Skeletal muscle satellite cell (primary cell): ENCODE results near the gene CMIP.

Experiments
- H3K27me3 ChIP-seq: 2 replicates; pipeline ENCODE4 v1.7.0; 2013; ENCODE audit warnings: low read length; ENCODE audit not compliant: control insufficient read depth, insufficient read depth
- H3K36me3 ChIP-seq: 2 replicates; pipeline ENCODE4 v1.7.0; 2013; ENCODE audit warnings: mild to moderate bottlenecking, control low read depth, low read length; ENCODE audit not compliant: insufficient read depth
- H3K4me1 ChIP-seq: 2 replicates; pipeline ENCODE4 v1.7.0; 2013; ENCODE audit warnings: low read length; ENCODE audit not compliant: control insufficient read depth, insufficient read depth
- H3K4me2 ChIP-seq: 2 replicates; pipeline ENCODE4 v1.7.0; 2013; ENCODE audit warnings: mild to moderate bottlenecking, low read length
- H3K4me3 ChIP-seq: 2 replicates; pipeline ENCODE4 v1.7.0; 2013; ENCODE audit warnings: low read length
- H3K9ac ChIP-seq: 2 replicates; pipeline ENCODE4 v1.7.0; 2013; ENCODE audit warnings: mild to moderate bottlenecking, low read depth, low read length, moderate library complexity
- H3K9me3 ChIP-seq: replicated peaks from 2 replicates; pipeline ENCODE4 v1.7.0; 2013; ENCODE audit warnings: mild to moderate bottlenecking, control low read depth, low read length

Gene CMIP

DNA sequence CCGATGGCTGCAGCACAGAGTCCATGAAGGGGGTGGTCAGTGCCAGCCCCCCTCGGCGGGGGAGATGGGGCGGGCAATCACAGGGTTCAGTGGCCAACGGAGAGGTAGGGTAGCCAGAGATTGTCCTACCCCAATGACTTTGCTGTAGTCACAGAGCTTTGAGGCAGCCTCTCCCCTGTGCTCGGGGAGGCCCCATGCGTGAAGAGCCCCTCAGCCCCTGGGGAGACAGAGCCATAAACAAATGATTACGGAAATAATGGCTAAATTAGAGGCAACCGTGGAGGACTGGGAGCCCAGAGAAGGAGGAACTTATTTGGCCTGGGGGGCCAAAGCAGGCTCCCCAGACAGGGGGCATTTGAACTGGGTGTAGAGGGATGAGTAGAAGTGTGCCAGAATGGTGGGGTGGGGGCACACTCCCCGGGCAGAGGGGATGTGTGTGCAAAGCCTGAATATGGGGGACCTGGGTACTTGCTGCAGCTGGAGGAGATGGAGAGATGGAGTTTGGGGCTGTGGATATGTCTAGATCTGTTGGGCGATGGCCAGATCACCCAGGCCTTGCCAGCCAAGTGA, 164.8 kb downstream of the CMIP start:
- no peaks in the 10 kb centered on the region for H3K36me3 ChIP-seq
- peaks cover 38% of the 10 kb centered on the region for H3K4me1 ChIP-seq
- H3K9ac ChIP-seq = peak overlapping the region; percentile 8
- H3K4me3 ChIP-seq = no peak overlapping the region
- no peaks in the 10 kb centered on the region for H3K27me3 ChIP-seq
- H3K4me2 ChIP-seq = no peak overlapping the region
- H3K9me3 ChIP-seq = no peaks in the 10 kb centered on the region

GRCh38 chr16:81610144-81610842, 165.7 kb downstream of the CMIP start:
- no peaks in the 10 kb centered on the region for H3K27me3 ChIP-seq
- H3K4me3 ChIP-seq = no peak overlapping the region
- no peaks in the 10 kb centered on the region for H3K9me3 ChIP-seq
- H3K4me1 ChIP-seq = peaks cover 29% of the 10 kb centered on the region
- no peaks in the 10 kb centered on the region for H3K36me3 ChIP-seq
- peak overlapping the region; percentile 55 for H3K4me2 ChIP-seq
- no peak overlapping the region for H3K9ac ChIP-seq

DNA sequence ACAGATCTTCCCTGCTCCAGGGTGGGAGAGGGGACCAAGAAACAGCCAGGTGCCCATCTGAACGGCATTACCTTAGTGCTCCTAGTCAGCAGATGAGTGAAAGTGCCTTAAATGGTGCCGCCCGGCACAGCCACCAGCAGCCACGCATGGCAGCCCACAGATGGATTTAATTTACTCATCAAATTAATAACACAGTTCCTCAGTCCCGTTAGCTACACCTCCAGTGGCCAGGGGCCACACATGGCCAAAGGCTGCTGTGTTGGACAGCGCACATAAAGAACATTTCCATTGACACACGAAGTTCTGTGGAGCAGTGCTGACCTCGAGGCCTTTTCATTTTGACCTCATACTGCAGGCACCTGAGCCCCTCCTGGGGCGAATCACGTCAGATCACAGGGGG, 166.3 kb downstream of the CMIP start:
- H3K36me3 ChIP-seq = no peaks in the 10 kb centered on the region
- H3K4me1 ChIP-seq = peaks cover 26% of the 10 kb centered on the region

DNA sequence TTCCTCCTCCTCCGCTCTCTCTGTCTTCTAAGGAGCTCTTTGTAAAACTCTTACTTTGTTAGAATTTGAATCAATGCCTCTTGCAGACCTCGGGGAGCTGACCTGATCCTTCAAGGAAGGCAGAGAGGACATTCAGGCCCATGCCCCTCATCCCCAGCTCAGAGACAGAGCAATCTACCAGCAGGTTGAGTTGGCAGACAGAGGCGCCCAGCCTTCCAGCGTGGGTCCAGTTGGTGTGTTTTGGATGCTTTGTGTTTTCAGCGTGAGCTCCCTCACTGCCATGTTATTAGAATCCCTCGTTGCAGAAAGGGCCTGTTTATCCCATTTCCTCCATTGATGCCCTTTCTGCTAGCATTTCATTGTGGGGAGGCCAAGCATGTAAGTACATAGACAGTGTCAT, 167.1 kb downstream of the CMIP start:
- H3K4me2 ChIP-seq = no peak overlapping the region
- no peak overlapping the region for H3K9ac ChIP-seq
- H3K9me3 ChIP-seq = no peaks in the 10 kb centered on the region
- peaks cover 30% of the 10 kb centered on the region for H3K4me1 ChIP-seq
- H3K4me3 ChIP-seq = no peak overlapping the region
- H3K27me3 ChIP-seq = no peaks in the 10 kb centered on the region
- no peaks in the 10 kb centered on the region for H3K36me3 ChIP-seq

More for the DNA sequence above, 166.3 kb downstream of the CMIP start:
- Histone ChIP-seq H3K9me3 (no peaks in the 10 kb centered on the region), H3K4me3 (no peak overlapping the region), H3K9ac (no peak overlapping the region), H3K27me3 (no peaks in the 10 kb centered on the region), H3K4me2 (no peak overlapping the region)

GRCh38 chr16:81612351-81613163, 167.9 kb downstream of the CMIP start:
- H3K4me1 ChIP-seq = peaks cover 32% of the 10 kb centered on the region
- no peaks in the 10 kb centered on the region for H3K36me3 ChIP-seq

DNA sequence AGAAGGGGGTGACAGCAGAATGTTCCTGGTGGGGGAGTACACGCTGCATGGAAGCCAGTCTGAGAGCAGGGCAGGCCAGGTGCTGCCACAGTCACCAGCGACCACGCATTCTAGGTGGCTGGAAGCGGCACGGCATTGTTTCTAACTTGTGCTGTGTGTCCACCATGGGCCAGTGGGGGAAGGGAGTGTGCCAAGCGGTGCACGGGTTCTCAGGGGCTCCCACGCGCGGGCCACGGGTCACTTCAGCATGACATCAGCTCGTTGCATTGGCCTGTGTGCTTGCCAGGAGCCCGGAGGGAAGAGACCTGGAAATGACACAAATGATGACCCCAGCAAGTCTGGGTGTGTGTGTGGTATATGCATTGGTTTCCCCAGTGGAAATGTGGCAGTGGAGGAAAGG, 169.6 kb downstream of the CMIP start:
- Histone ChIP-seq H3K4me3 (no peak overlapping the region), H3K4me2 (no peak overlapping the region), H3K36me3 (no peaks in the 10 kb centered on the region), H3K4me1 (peaks cover 21% of the 10 kb centered on the region), H3K9me3 (no peaks in the 10 kb centered on the region), H3K9ac (no peak overlapping the region), H3K27me3 (no peaks in the 10 kb centered on the region)

More at GRCh38 chr16:81612351-81613163, 167.9 kb downstream of the CMIP start:
- Histone ChIP-seq H3K9me3 (no peaks in the 10 kb centered on the region), H3K9ac (no peak overlapping the region), H3K4me2 (no peak overlapping the region), H3K4me3 (no peak overlapping the region), H3K27me3 (no peaks in the 10 kb centered on the region)

DNA sequence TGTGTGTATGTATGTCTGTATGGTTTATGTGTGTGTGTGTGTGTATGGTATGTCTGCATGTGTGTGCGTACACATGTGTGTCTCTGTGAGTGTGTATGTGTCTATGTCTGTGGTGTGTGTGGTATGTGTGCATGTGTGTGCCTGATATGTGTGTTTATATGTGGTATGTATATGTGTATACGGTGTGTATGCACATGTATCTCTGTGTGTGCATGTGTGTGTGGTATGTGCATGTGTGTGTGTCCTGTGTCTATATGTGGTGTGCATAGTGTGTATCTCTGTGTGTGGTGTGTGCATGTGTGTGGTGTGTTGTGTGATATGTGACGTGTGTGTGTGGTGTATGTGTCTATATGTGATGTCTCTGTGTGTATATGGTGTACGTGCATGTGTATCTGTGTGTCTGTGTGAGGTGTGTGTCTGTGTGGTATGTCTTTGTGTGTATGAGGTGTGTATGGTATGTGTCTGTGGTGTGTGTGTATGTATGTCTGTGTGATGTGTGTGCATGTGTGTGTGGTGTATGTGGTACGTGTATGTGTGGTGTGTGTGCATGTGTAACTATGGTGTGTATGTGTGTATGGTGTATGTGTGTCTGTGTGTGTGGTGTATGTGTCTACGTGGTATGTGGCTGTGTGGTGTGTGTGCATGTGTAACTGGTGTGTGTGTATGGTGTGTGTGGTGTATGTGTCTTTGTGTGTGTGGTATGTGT, 170.2 kb downstream of the CMIP start:
- peaks cover 15% of the 10 kb centered on the region for H3K4me1 ChIP-seq
- no peaks in the 10 kb centered on the region for H3K27me3 ChIP-seq
- no peaks in the 10 kb centered on the region for H3K36me3 ChIP-seq
- H3K9ac ChIP-seq = no peak overlapping the region
- no peak overlapping the region for H3K4me3 ChIP-seq
- H3K4me2 ChIP-seq = no peak overlapping the region
- no peaks in the 10 kb centered on the region for H3K9me3 ChIP-seq

GRCh38 chr16:81615411-81615810, 170.8 kb downstream of the CMIP start:
- Histone ChIP-seq H3K36me3 (no peaks in the 10 kb centered on the region), H3K4me2 (no peak overlapping the region), H3K27me3 (no peaks in the 10 kb centered on the region), H3K9ac (no peak overlapping the region), H3K4me3 (no peak overlapping the region), H3K4me1 (peaks cover 9% of the 10 kb centered on the region), H3K9me3 (no peaks in the 10 kb centered on the region)

GRCh38 chr16:81615833-81616232, 171.2 kb downstream of the CMIP start:
- no peak overlapping the region for H3K4me3 ChIP-seq
- no peaks in the 10 kb centered on the region for H3K36me3 ChIP-seq

GRCh38 chr16:81616321-81617020, 171.9 kb downstream of the CMIP start:
- Histone ChIP-seq H3K27me3 (no peaks in the 10 kb centered on the region), H3K4me3 (no peak overlapping the region), H3K9me3 (no peaks in the 10 kb centered on the region), H3K4me1 (peaks cover 6% of the 10 kb centered on the region), H3K9ac (no peak overlapping the region), H3K4me2 (no peak overlapping the region), H3K36me3 (no peaks in the 10 kb centered on the region)

More at GRCh38 chr16:81615833-81616232, 171.2 kb downstream of the CMIP start:
- H3K27me3 ChIP-seq = no peaks in the 10 kb centered on the region
- peaks cover 6% of the 10 kb centered on the region for H3K4me1 ChIP-seq
- no peak overlapping the region for H3K9ac ChIP-seq
- H3K4me2 ChIP-seq = no peak overlapping the region
- no peaks in the 10 kb centered on the region for H3K9me3 ChIP-seq

- H3K4me3 ChIP-seq = no peak overlapping the region
- H3K4me2 ChIP-seq = no peak overlapping the region
- H3K9me3 ChIP-seq = no peaks in the 10 kb centered on the region
- no peaks in the 10 kb centered on the region for H3K27me3 ChIP-seq
- no peak overlapping the region for H3K9ac ChIP-seq
- H3K36me3 ChIP-seq = no peaks in the 10 kb centered on the region
- H3K4me1 ChIP-seq = peaks cover 6% of the 10 kb centered on the region
Measured at GRCh38 chr16:81617021-81617346, 172.4 kb downstream of the CMIP start.
